HL-60 (cell line): ENCODE results near the gene HSD17B13.
"Not testable (repeated sequence)": the region's sequence is repeated elsewhere in the genome, so short reads cannot be mapped to it uniquely, and the experiment has no call there.

ENCODE experiments used
- DNase-seq, 2 experiments: peaks; one replicate each; pipeline ENCODE4 v3.0.0-alpha.2; 2010 to 2020; ENCODE audit warnings: low read depth in 1 of 2, low spot score in 1 of 2
- H3K27ac ChIP-seq: fragments of 250-450 bp; sonication (Bioruptor Pico); replicated peaks from 2 replicates; pipeline ENCODE4 v1.5.1; 2020; ENCODE audit warnings: mild to moderate bottlenecking, moderate library complexity
- H3K27me3 ChIP-seq: fragments of 250-450 bp; sonication (Bioruptor Pico); 2 replicates; pipeline ENCODE4 v1.5.1; 2021; ENCODE audit warnings: mild to moderate bottlenecking, moderate library complexity; ENCODE audit not compliant: insufficient read depth, poor library complexity, severe bottlenecking
- H3K4me3 ChIP-seq: replicated peaks from 2 replicates; pipeline ENCODE4 v1.5.1; 2011; ENCODE audit warnings: mild to moderate bottlenecking, control low read depth, low read length; ENCODE audit not compliant: insufficient read depth
- GABPA ChIP-seq: IDR thresholded peaks from 2 replicates; pipeline ENCODE4 v1.6.1; 2012; ENCODE audit warnings: low read depth
- POLR2AphosphoS5 ChIP-seq: IDR thresholded peaks from 2 replicates; pipeline ENCODE4 v1.6.1; 2012; ENCODE audit warnings: low read depth
- REST ChIP-seq: IDR thresholded peaks from 2 replicates; pipeline ENCODE4 v1.6.1; 2012; ENCODE audit warnings: low read depth; ENCODE audit not compliant: insufficient replicate concordance
- SPI1 ChIP-seq: IDR thresholded peaks from 2 replicates; pipeline ENCODE4 v1.6.1; 2012; ENCODE audit warnings: low read depth, mild to moderate bottlenecking, borderline replicate concordance
- TF ChIP-seq, protein P1 (sequence below): IDR thresholded peaks from one replicate; pipeline ENCODE4 v1.5.1; 2011; ENCODE audit warnings: low read length, control low read depth, inconsistent platforms; ENCODE audit not compliant: insufficient read depth

Gene HSD17B13

GRCh38 chr4:87342872-87343271, 20.2 kb upstream of the HSD17B13 start:
- Histone ChIP-seq H3K27ac (no peak overlapping the region), H3K27me3 (no peaks in the 10 kb centered on the region), H3K4me3 (no peak overlapping the region)
- TF ChIP-seq, protein P1, sequence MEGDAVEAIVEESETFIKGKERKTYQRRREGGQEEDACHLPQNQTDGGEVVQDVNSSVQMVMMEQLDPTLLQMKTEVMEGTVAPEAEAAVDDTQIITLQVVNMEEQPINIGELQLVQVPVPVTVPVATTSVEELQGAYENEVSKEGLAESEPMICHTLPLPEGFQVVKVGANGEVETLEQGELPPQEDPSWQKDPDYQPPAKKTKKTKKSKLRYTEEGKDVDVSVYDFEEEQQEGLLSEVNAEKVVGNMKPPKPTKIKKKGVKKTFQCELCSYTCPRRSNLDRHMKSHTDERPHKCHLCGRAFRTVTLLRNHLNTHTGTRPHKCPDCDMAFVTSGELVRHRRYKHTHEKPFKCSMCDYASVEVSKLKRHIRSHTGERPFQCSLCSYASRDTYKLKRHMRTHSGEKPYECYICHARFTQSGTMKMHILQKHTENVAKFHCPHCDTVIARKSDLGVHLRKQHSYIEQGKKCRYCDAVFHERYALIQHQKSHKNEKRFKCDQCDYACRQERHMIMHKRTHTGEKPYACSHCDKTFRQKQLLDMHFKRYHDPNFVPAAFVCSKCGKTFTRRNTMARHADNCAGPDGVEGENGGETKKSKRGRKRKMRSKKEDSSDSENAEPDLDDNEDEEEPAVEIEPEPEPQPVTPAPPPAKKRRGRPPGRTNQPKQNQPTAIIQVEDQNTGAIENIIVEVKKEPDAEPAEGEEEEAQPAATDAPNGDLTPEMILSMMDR, result no peak
- TF ChIP-seq POLR2AphosphoS5, result no peak
- no peak for TF ChIP-seq REST
- no peak for TF ChIP-seq GABPA
- TF ChIP-seq SPI1, result no peak
- no peak for DNase-seq

DNA sequence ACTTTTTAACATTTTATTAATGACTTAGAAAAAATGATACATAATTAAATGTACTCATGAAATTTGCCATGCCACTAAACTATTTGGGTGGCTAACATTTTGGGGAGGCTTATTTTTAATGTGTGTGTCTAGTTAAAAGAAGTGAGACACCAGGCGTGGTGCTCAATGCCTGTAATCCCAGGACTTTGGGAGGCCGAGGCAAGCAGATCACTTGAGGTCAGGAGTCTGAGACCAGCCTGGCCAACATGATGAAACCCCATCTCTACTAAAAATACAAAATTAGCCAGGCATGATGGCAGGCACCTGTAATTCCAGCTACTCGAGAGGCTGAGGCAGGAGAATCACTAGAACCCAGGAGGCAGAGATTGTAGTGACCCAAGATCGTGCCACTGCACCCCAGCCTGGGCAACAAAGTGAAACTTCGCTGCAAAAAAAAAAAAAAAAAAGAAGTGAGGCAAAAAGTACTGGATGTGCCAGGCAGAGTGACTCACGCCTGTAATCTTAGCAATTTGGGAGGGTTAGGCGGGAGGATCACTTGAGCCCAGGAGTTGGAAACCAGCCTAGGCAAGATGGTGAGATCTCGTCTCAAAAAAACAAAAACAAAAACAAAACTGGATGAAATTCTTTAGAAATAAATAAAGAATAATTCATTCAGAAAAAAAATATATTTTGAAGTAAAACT, 19.4 kb upstream of the HSD17B13 start:
- not testable (repeated sequence) for DNase-seq, H3K27me3 ChIP-seq, H3K27ac ChIP-seq, H3K4me3 ChIP-seq

GRCh38 chr4:87339440-87339839, 16.8 kb upstream of the HSD17B13 start:
- no peak for DNase-seq
- no peak overlapping the region for H3K27ac ChIP-seq
- TF ChIP-seq, protein P1, result no peak
- TF ChIP-seq POLR2AphosphoS5 (no peak), GABPA (no peak)

GRCh38 chr4:87337361-87337760, 14.7 kb upstream of the HSD17B13 start:
- TF ChIP-seq REST, result no peak
- no peak for TF ChIP-seq POLR2AphosphoS5
- TF ChIP-seq, protein P1, result no peak
- TF ChIP-seq SPI1, result no peak
- no peak for TF ChIP-seq GABPA
- H3K27ac ChIP-seq, result no peak overlapping the region
- H3K27me3 ChIP-seq, result no peaks in the 10 kb centered on the region
- DNase-seq, result no peak
- no peak overlapping the region for H3K4me3 ChIP-seq

More at GRCh38 chr4:87339440-87339839, 16.8 kb upstream of the HSD17B13 start:
- Histone ChIP-seq H3K4me3 (no peak overlapping the region), H3K27me3 (no peaks in the 10 kb centered on the region)
